Ascending aorta (tissue), 2 donors: ENCODE measurements around the gene LIN28A. TPM values are rescaled to one million over a fixed set of nuclear protein-coding genes. Genes with fewer than 3 reads are reported as not detected.
A peak's percentile ranks its signal among the peaks of the same experiment; 100 is the strongest.

Experiments
- DNase-seq, 2 donors: peaks; one replicate each; pipeline ENCODE4 v3.0.0-alpha.2; 2019; ENCODE audit warnings: low spot score in 2 of 2
- H3K27ac ChIP-seq, 2 donors: fragments of 200-600 bp; sonication (generic); one replicate each; pipeline ENCODE4 v1.5.1; 2016 to 2017; ENCODE audit warnings: mild to moderate bottlenecking in 1 of 2
- H3K27me3 ChIP-seq: fragments of 200-600 bp; sonication (generic); one replicate; pipeline ENCODE4 v1.5.1; 2017
- H3K36me3 ChIP-seq, 2 donors: fragments of 200-600 bp; sonication (generic); one replicate each; pipeline ENCODE4 v1.5.1; 2016
- H3K4me1 ChIP-seq, 2 donors: fragments of 200-600 bp; sonication (generic); one replicate each; pipeline ENCODE4 v1.5.1; 2016 to 2017; ENCODE audit warnings: mild to moderate bottlenecking in 1 of 2
- H3K4me3 ChIP-seq, 2 donors: fragments of 200-600 bp; sonication (generic); one replicate each; pipeline ENCODE4 v1.5.1; 2016 to 2017; ENCODE audit warnings: mild to moderate bottlenecking in 1 of 2
- H3K9me3 ChIP-seq, 2 donors: fragments of 200-600 bp; sonication (generic); one replicate each; pipeline ENCODE4 v1.5.1; 2016
- intact Hi-C: fragments of 100-400 bp; cut with DNase I; formaldehyde crosslinking; loops from one replicate; pipeline ENCODE4 v1.15.1; 2023
- total RNA-seq: library from RNA; depleted of rRNA; stranded (reverse); fragments of >200 nt; gene quantifications from one replicate; pipeline ENCODE4 v1.1.0, GENCODE V29; 2016
- TF ChIP-seq, protein P1 (sequence below), 3 experiments: fragments of 200-600 bp in 2 of 3; fragments of 450-650 bp in 1 of 3; sonication (generic) in 2 of 3; IDR thresholded peaks; one replicate each; pipeline ENCODE4 v1.5.1; 2016 to 2019; ENCODE audit warnings: antibody characterized with exemption in 3 of 3, mild to moderate bottlenecking in 1 of 3, moderate library complexity in 1 of 3

The LIN28A gene
- total RNA-seq, 1 donor from 2014 or later: not detected

GRCh38 chr1:26431979-26432695 lies 21.5 kb downstream of the LIN28A start, which contains the start of gene DHDDS:
TSS of gene DHDDS (plus strand) at chr1:26432321. CDS start at chr1:26432946, 625 bp downstream.
- TF ChIP-seq, protein P1, sequence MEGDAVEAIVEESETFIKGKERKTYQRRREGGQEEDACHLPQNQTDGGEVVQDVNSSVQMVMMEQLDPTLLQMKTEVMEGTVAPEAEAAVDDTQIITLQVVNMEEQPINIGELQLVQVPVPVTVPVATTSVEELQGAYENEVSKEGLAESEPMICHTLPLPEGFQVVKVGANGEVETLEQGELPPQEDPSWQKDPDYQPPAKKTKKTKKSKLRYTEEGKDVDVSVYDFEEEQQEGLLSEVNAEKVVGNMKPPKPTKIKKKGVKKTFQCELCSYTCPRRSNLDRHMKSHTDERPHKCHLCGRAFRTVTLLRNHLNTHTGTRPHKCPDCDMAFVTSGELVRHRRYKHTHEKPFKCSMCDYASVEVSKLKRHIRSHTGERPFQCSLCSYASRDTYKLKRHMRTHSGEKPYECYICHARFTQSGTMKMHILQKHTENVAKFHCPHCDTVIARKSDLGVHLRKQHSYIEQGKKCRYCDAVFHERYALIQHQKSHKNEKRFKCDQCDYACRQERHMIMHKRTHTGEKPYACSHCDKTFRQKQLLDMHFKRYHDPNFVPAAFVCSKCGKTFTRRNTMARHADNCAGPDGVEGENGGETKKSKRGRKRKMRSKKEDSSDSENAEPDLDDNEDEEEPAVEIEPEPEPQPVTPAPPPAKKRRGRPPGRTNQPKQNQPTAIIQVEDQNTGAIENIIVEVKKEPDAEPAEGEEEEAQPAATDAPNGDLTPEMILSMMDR (IDR thresholded peaks at IDR 0.05): no peak
- no peaks in the 10 kb centered on the region for H3K27me3 ChIP-seq
- intact Hi-C loops: loop anchor here (1.0 to 10.0 kb wide), 3 partner anchors 40 to 321 kb away; partner anchors contain the start of genes C1orf232, HMGN2, PDIK1L and ZNF593

DNA sequence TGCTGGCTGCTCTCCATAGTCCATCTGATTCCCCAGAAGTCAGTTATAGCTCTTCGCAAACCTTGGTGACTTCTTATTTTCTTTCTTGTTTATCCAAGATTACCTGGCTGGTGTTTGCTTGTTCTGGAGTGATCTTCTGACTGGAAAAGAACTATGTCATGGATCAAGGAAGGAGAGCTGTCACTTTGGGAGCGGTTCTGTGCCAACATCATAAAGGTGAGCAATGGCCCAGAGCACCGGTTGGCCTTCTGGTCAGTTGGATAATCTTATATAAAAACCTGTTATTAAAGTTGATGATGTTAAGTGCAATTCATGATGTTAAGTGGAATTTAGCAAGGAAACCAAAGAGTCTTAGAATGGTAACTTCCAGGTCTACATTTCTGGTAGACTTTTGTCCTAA lies 22.2 kb downstream of the LIN28A start:
- H3K4me3 ChIP-seq: peak overlapping the region; percentile 44 to 85
- no peak for DNase-seq
- H3K36me3 ChIP-seq: peaks cover 13 to 15% of the 10 kb centered on the region in 2 donors
- peaks cover 3 to 9% of the 10 kb centered on the region in 2 donors for H3K4me1 ChIP-seq
- no peaks in the 10 kb centered on the region for H3K9me3 ChIP-seq
- TF ChIP-seq, protein P1 (IDR thresholded peaks at IDR 0.05): no peak
- no peaks in the 10 kb centered on the region for H3K27me3 ChIP-seq
- H3K27ac ChIP-seq: peak overlapping the region; percentile 10 to 69
- intact Hi-C loops: loop anchor here (1.0 to 10.0 kb wide), 3 partner anchors 40 to 321 kb away; partner anchors contain the start of genes C1orf232, HMGN2, PDIK1L and ZNF593

More at GRCh38 chr1:26431979-26432695, 21.5 kb downstream of the LIN28A start, which contains the start of gene DHDDS:
- Histone ChIP-seq H3K9me3 (no peaks in the 10 kb centered on the region), H3K27ac (peak within 1 kb of the TSS; percentile 10 to 69), H3K4me1 (peaks cover 3 to 9% of the 10 kb centered on the region in 2 donors), H3K4me3 (peak within 1 kb of the TSS; percentile 44 to 85), H3K36me3 (peaks cover 6 to 10% of the 10 kb centered on the region in 2 donors)
- peak; percentile 91 to 98 for DNase-seq

DNA sequence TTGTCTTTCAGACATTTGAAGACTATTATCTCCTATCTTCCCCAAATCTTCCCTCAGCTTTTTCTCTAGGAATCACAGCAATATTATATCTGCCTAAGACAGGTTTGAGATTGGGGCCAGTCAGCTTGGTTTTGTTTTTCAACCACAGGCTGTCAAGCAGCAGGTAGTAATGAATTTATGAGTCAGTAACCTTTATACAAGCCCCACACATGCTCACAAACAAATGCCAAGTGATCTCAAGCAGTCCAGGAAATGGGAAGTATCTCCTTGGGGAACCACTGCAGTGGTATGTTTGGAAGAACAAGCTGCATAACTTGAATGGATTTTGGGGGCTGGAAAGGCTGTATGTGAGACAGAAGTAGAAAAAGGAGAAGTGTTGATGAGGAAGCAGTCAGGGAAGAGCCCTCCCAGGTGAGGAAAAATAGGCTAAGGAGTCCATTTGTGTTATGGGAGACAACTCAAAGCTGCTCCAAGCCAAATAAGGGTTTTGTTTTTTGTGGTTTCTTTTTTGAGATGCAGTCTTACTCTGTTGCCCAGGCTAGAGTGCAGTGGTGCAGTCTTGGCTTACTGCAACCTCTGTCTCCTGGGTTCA lies 23.6 kb downstream of the LIN28A start:
- Histone ChIP-seq H3K4me3 (no peak overlapping the region), H3K9me3 (no peaks in the 10 kb centered on the region), H3K4me1 (peaks cover 3 to 9% of the 10 kb centered on the region in 2 donors), H3K36me3 (peaks cover 26 to 30% of the 10 kb centered on the region in 2 donors), H3K27ac (no peak overlapping the region), H3K27me3 (no peaks in the 10 kb centered on the region)
- TF ChIP-seq, protein P1 (IDR thresholded peaks at IDR 0.05): no peak
- no peak for DNase-seq
- intact Hi-C loops: loop anchor here (10.0 kb wide), 1 partner anchor 269 kb away; the partner anchor contains the start of genes C1orf232 and ZNF593

DNA sequence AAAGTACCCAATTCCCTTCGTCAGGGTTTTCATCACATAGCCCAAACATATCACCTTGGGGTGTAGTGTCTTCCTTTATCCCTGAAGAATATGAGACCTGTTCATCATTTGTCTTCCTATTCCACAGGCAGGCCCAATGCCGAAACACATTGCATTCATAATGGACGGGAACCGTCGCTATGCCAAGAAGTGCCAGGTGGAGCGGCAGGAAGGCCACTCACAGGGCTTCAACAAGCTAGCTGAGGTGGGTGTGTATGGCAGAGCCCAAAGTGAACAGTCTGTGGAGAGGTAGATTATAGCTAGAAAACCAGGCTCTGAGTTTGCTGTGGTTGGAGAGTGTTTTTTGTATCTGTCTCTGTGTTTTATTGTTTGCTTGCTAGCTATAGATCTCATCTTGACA lies 27.4 kb downstream of the LIN28A start:
- no peak overlapping the region for H3K27ac ChIP-seq
- H3K36me3 ChIP-seq: peaks cover 59 to 64% of the 10 kb centered on the region in 2 donors
- TF ChIP-seq, protein P1 (IDR thresholded peaks at IDR 0.05): no peak
- H3K27me3 ChIP-seq: no peaks in the 10 kb centered on the region
- no peak overlapping the region for H3K4me3 ChIP-seq
- H3K9me3 ChIP-seq: no peaks in the 10 kb centered on the region
- peak in 1 of 2 donors; percentile 38 for DNase-seq
- peaks cover 0 to 8% of the 10 kb centered on the region in 2 donors for H3K4me1 ChIP-seq
- intact Hi-C loops: loop anchor here (10.0 kb wide), 1 partner anchor 273 kb away; the partner anchor contains the start of genes C1orf232 and ZNF593

DNA sequence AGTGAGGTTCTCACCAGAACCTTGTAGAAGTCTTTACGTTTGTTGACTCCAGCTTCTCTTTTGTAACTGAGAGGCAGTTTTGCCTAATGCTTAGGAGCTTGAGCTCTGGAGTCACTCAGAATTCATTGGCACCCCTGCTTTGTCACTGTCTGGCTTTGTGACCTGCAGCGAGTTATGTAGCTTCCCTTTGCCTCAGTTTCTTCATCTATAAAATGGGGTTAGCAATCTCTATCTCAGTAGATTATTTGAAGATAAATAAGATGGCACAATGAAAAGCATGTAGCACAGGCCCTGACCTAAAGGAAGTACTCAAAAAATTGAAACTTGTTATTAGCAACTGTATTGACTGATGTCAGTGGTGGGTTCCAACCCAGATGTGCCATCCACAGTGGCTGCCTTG lies 29.6 kb downstream of the LIN28A start:
- no peaks in the 10 kb centered on the region for H3K27me3 ChIP-seq
- no peaks in the 10 kb centered on the region for H3K4me1 ChIP-seq
- H3K4me3 ChIP-seq: no peak overlapping the region
- DNase-seq: peak in 1 of 2 donors; percentile 19
- TF ChIP-seq, protein P1 (IDR thresholded peaks at IDR 0.05): no peak
- H3K9me3 ChIP-seq: no peaks in the 10 kb centered on the region
- intact Hi-C loops: no loop called here
- H3K27ac ChIP-seq: no peak overlapping the region
- peaks cover 81 to 86% of the 10 kb centered on the region in 2 donors for H3K36me3 ChIP-seq
